Esophagus muscularis mucosa (tissue), 4 donors: ENCODE results near the gene LRP2.

ENCODE experiments used
- EP300 ChIP-seq: sonication (generic); formaldehyde crosslinking; IDR thresholded peaks from one replicate; pipeline ENCODE4 v1.6.1; 2017; ENCODE audit warnings: antibody characterized with exemption
- POLR2A ChIP-seq: fragments of 450-650 bp; IDR thresholded peaks from one replicate; pipeline ENCODE4 v1.6.1; 2017; ENCODE audit warnings: antibody characterized with exemption, moderate library complexity, mild to moderate bottlenecking, low read depth
- TF ChIP-seq, protein P1 (sequence below), 3 experiments: fragments of 200-600 bp in 2 of 3; fragments of 450-650 bp in 1 of 3; sonication (generic) in 2 of 3; IDR thresholded peaks; one replicate each; pipeline ENCODE4 v1.5.1; 2017 to 2019; ENCODE audit warnings: antibody characterized with exemption in 3 of 3, mild to moderate bottlenecking in 2 of 3, moderate library complexity in 1 of 3

DNA sequence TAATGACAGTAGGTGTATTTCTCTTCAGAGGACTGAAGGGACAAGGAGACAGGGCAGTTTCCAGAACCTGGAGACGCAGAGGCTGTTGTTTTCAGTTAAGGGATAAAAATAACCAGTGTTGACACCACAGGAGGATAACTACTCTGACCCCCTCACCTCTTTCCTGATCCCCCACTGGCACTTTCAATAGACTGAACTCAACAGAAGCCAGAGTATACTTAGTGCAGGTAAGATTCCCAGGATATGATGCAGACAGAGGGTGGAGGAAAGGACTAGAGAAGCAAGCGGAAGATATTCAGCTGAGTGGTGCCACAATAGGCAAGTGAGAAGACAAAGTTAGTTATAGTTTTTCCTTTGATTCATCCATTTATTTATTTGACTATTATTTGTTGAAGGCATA lies 273.2 kb downstream of the LRP2 start:
- TF ChIP-seq, protein P1, sequence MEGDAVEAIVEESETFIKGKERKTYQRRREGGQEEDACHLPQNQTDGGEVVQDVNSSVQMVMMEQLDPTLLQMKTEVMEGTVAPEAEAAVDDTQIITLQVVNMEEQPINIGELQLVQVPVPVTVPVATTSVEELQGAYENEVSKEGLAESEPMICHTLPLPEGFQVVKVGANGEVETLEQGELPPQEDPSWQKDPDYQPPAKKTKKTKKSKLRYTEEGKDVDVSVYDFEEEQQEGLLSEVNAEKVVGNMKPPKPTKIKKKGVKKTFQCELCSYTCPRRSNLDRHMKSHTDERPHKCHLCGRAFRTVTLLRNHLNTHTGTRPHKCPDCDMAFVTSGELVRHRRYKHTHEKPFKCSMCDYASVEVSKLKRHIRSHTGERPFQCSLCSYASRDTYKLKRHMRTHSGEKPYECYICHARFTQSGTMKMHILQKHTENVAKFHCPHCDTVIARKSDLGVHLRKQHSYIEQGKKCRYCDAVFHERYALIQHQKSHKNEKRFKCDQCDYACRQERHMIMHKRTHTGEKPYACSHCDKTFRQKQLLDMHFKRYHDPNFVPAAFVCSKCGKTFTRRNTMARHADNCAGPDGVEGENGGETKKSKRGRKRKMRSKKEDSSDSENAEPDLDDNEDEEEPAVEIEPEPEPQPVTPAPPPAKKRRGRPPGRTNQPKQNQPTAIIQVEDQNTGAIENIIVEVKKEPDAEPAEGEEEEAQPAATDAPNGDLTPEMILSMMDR (IDR thresholded peaks at IDR 0.05) = no peak
- TF ChIP-seq EP300 (no peak), POLR2A (no peak)
